Astrocyte (in vitro differentiated cells and primary cell): ENCODE measurements around the gene EDRF1. TPM values are rescaled to one million over a fixed set of nuclear protein-coding genes. Genes with fewer than 3 reads are reported as not detected.

Experiments
- DNase-seq: peaks from one replicate; pipeline ENCODE4 v3.0.0-alpha.2; 2010; ENCODE audit warnings: low read depth
- FAIRE-seq: peaks from 2 replicates; lab custom pipeline; 2011; peaks lifted over from hg19 to GRCh38; lab: Jason Lieb, UNC
- H2AFZ ChIP-seq: 2 replicates; pipeline ENCODE4 v1.6.0; 2012; ENCODE audit warnings: low read depth, low read length, inconsistent platforms
- H3K27ac ChIP-seq: 2 replicates; pipeline ENCODE4 v1.5.1; 2011; ENCODE audit warnings: low read depth, low read length, inconsistent platforms
- H3K27me3 ChIP-seq: 2 replicates; pipeline ENCODE4 v1.6.0; 2011; ENCODE audit warnings: low read length, inconsistent platforms; ENCODE audit not compliant: insufficient read depth
- H3K36me3 ChIP-seq: 2 replicates; pipeline ENCODE4 v1.5.1; 2011; ENCODE audit warnings: low read length, inconsistent platforms; ENCODE audit not compliant: insufficient read depth
- H3K4me1 ChIP-seq: 2 replicates; pipeline ENCODE4 v1.5.1; 2011; ENCODE audit warnings: low read length, inconsistent platforms; ENCODE audit not compliant: insufficient read depth
- H3K4me2 ChIP-seq: 2 replicates; pipeline ENCODE4 v1.6.0; 2012; ENCODE audit warnings: low read length, inconsistent platforms
- H3K4me3 ChIP-seq: 2 replicates; pipeline ENCODE4 v1.5.1; 2011; ENCODE audit warnings: low read depth, mild to moderate bottlenecking, low read length, inconsistent platforms; ENCODE audit not compliant: insufficient read depth
- H3K79me2 ChIP-seq: 2 replicates; pipeline ENCODE4 v1.6.0; 2012; ENCODE audit warnings: mild to moderate bottlenecking, low read length, inconsistent platforms; ENCODE audit not compliant: insufficient read depth
- H3K9ac ChIP-seq: 2 replicates; pipeline ENCODE4 v1.6.0; 2012; ENCODE audit warnings: mild to moderate bottlenecking, low read length, inconsistent platforms
- H3K9me3 ChIP-seq: 2 replicates; pipeline ENCODE4 v1.5.1; 2012; ENCODE audit warnings: low read depth, mild to moderate bottlenecking, low read length, inconsistent platforms; ENCODE audit not compliant: insufficient read depth
- H4K20me1 ChIP-seq: 2 replicates; pipeline ENCODE4 v1.6.0; 2012; ENCODE audit warnings: low read length, inconsistent platforms; ENCODE audit not compliant: insufficient read depth
- H3K27ac Mint-ChIP-seq: one replicate; pipeline ENCODE4 v1.8.0; 2021; ENCODE audit warnings: mild to moderate bottlenecking, mixed read lengths; ENCODE audit not compliant: unreplicated experiment
- H3K27me3 Mint-ChIP-seq: one replicate; pipeline ENCODE4 v1.8.0; 2021; ENCODE audit warnings: low read depth, mixed read lengths; ENCODE audit not compliant: unreplicated experiment
- H3K36me3 Mint-ChIP-seq: one replicate; pipeline ENCODE4 v1.8.0; 2021; ENCODE audit warnings: low read depth, mixed read lengths; ENCODE audit not compliant: unreplicated experiment
- H3K4me1 Mint-ChIP-seq: one replicate; pipeline ENCODE4 v1.8.0; 2021; ENCODE audit warnings: low read depth, mixed read lengths; ENCODE audit not compliant: unreplicated experiment
- H3K4me3 Mint-ChIP-seq: one replicate; pipeline ENCODE4 v1.8.0; 2021; ENCODE audit warnings: mild to moderate bottlenecking, moderate library complexity, mixed read lengths; ENCODE audit not compliant: unreplicated experiment
- H3K9me3 Mint-ChIP-seq: one replicate; pipeline ENCODE4 v1.8.0; 2021; ENCODE audit warnings: mild to moderate bottlenecking, mixed read lengths; ENCODE audit not compliant: unreplicated experiment
- CTCF ChIP-seq: IDR thresholded peaks from 2 replicates; pipeline ENCODE4 v1.5.1; 2011; ENCODE audit warnings: low read depth, mild to moderate bottlenecking, inconsistent platforms, low read length, moderate library complexity; ENCODE audit not compliant: insufficient read depth
- EZH2 ChIP-seq: IDR thresholded peaks from 2 replicates; pipeline ENCODE4 v1.6.1; 2012; ENCODE audit warnings: mild to moderate bottlenecking, low read length, inconsistent platforms; ENCODE audit not compliant: insufficient read depth
- total RNA-seq: library from RNA; stranded (reverse); gene quantifications from 2 replicates; pipeline ENCODE4 v1.2.1, GENCODE V29; 2021

EDRF1 gene
- total RNA-seq, 1 donor from 2014 or later: 25.7 TPM

- Histone ChIP-seq H3K9ac (peak overlapping the region; percentile 3), H3K4me3 (no peak overlapping the region), H3K36me3 (peaks cover 43% of the 10 kb centered on the region), H4K20me1 (peaks cover 3% of the 10 kb centered on the region), H3K4me1 (peaks cover 12% of the 10 kb centered on the region), H3K79me2 (peaks cover 27% of the 10 kb centered on the region), H3K27ac (no peak overlapping the region), H2AFZ (no peak overlapping the region), H3K9me3 (no peaks in the 10 kb centered on the region), H3K4me2 (peak overlapping the region; percentile 95), H3K27me3 (no peaks in the 10 kb centered on the region)
- Mint-ChIP-seq H3K27me3 (no peaks in the 10 kb centered on the region), H3K9me3 (no peaks in the 10 kb centered on the region), H3K4me3 (peak overlapping the region; percentile 94), H3K36me3 (peaks cover 5% of the 10 kb centered on the region), H3K27ac (no peak overlapping the region), H3K4me1 (peaks cover 4% of the 10 kb centered on the region)
- FAIRE-seq: peak; percentile 5
- DNase-seq: no peak
- TF ChIP-seq EZH2 (no peak), CTCF (no peak)
Observed at GRCh38 chr10:125721035-125721434, 1.5 kb downstream of the EDRF1 start.

DNA sequence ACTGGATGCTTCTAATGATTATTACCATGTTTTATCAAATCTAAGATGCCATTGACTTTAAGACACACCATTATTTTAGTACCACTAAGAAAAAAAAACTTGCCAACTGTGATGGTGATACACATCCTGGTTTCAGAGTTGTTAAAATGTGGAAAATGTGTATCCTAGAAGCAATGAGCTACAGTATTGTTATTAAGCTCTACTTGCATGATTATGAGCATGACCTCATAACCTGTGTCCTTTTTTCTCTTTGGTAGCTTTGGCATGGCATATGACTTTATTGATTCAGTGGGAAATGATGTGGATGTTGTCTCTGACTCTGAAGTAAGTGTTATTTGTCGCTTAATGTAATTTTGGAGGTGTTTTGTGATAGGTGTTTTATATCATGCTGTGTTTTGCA, 3.3 kb downstream of the EDRF1 start:
- H3K27ac Mint-ChIP-seq: no peak overlapping the region
- no peaks in the 10 kb centered on the region for H3K9me3 Mint-ChIP-seq
- no peak overlapping the region for H2AFZ ChIP-seq
- peaks cover 5% of the 10 kb centered on the region for H3K36me3 Mint-ChIP-seq
- no peak overlapping the region for H3K27ac ChIP-seq
- no peak overlapping the region for H3K4me2 ChIP-seq
- H3K27me3 Mint-ChIP-seq: no peaks in the 10 kb centered on the region
- no peak for FAIRE-seq
- no peak for DNase-seq
- TF ChIP-seq EZH2 (no peak), CTCF (no peak)
- no peaks in the 10 kb centered on the region for H3K27me3 ChIP-seq
- peaks cover 12% of the 10 kb centered on the region for H3K4me1 ChIP-seq
- H4K20me1 ChIP-seq: peaks cover 3% of the 10 kb centered on the region
- H3K9ac ChIP-seq: peak overlapping the region; percentile 9
- H3K36me3 ChIP-seq: peaks cover 56% of the 10 kb centered on the region
- H3K4me1 Mint-ChIP-seq: peaks cover 4% of the 10 kb centered on the region
- H3K79me2 ChIP-seq: peaks cover 27% of the 10 kb centered on the region
- H3K4me3 ChIP-seq: no peak overlapping the region
- H3K4me3 Mint-ChIP-seq: no peak overlapping the region
- H3K9me3 ChIP-seq: no peaks in the 10 kb centered on the region

DNA sequence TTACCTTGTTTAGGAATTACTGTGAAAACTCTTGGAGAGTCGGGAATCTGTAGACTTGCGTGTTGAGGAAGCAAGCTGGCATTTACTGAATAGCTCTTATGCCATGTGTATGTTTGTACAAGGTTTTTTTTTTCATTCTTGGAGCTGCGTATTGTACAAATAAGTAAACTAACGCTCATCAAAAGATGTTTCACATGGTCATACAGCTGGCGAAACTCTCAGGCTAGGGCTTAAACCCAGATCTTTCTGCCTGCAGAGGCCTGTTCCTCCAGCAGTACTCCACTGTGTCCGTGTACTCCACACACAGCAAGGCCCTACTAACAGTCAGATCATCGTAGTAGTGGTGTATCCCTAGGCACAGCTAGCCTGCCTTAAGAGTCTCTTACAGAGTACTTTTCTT, 7.4 kb downstream of the EDRF1 start:
- H3K4me3 ChIP-seq: no peak overlapping the region
- H3K4me2 ChIP-seq: no peak overlapping the region
- H3K4me1 ChIP-seq: no peaks in the 10 kb centered on the region
- DNase-seq: no peak
- H3K79me2 ChIP-seq: peaks cover 4% of the 10 kb centered on the region
- Mint-ChIP-seq H3K4me1 (no peaks in the 10 kb centered on the region), H3K27ac (no peak overlapping the region), H3K27me3 (no peaks in the 10 kb centered on the region), H3K4me3 (no peak overlapping the region), H3K36me3 (peaks cover 18% of the 10 kb centered on the region), H3K9me3 (no peaks in the 10 kb centered on the region)
- H3K9me3 ChIP-seq: no peaks in the 10 kb centered on the region
- no peak overlapping the region for H3K9ac ChIP-seq
- FAIRE-seq: no peak
- H2AFZ ChIP-seq: no peak overlapping the region
- peaks cover 83% of the 10 kb centered on the region for H3K36me3 ChIP-seq
- no peak overlapping the region for H3K27ac ChIP-seq
- TF ChIP-seq CTCF (no peak), EZH2 (no peak)
- peaks cover 3% of the 10 kb centered on the region for H4K20me1 ChIP-seq
- no peaks in the 10 kb centered on the region for H3K27me3 ChIP-seq
